ENCODE data around the gene PPIE.

DNA sequence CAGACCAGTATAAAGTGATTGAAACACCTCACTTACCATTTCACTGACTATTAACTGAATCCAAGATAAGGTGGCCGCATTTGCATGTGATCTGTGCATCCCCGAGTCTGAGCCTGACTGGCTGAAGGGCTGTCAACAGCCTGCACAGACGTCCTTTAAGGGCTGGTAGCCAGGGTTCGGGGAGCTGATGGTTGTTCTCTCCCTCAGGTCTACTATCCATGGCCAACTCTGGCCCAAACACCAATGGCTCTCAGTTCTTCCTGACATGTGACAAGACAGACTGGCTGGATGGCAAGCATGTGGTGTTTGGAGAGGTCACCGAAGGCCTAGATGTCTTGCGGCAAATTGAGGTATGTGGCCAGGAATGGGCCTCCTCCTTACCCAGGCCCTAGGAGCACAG, 14.0 kb downstream of the PPIE start:
- TF ChIP-seq, protein P1, sequence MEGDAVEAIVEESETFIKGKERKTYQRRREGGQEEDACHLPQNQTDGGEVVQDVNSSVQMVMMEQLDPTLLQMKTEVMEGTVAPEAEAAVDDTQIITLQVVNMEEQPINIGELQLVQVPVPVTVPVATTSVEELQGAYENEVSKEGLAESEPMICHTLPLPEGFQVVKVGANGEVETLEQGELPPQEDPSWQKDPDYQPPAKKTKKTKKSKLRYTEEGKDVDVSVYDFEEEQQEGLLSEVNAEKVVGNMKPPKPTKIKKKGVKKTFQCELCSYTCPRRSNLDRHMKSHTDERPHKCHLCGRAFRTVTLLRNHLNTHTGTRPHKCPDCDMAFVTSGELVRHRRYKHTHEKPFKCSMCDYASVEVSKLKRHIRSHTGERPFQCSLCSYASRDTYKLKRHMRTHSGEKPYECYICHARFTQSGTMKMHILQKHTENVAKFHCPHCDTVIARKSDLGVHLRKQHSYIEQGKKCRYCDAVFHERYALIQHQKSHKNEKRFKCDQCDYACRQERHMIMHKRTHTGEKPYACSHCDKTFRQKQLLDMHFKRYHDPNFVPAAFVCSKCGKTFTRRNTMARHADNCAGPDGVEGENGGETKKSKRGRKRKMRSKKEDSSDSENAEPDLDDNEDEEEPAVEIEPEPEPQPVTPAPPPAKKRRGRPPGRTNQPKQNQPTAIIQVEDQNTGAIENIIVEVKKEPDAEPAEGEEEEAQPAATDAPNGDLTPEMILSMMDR (IDR thresholded peaks at IDR 0.05) = no peak
- TF ChIP-seq POLR2AphosphoS5 (IDR thresholded peaks at IDR 0.05) (no peak), POLR2A (IDR thresholded peaks at IDR 0.05; ENCODE audit: low read depth) (no peak), EP300 (IDR thresholded peaks at IDR 0.05) (no peak)

Data from esophagus muscularis mucosa (tissue), 4 donors.